Measurements from ENCODE around the gene LMAN1.

Gene LMAN1

GRCh38 chr18:59379772-59380522 is 20.9 kb upstream of the LMAN1 start:
- no peak overlapping the region for H3K27ac Mint-ChIP-seq
- peaks cover 5 to 13% of the 10 kb centered on the region in 2 donors for H3K27me3 Mint-ChIP-seq
- ATAC-seq (replicated peaks) = no peak
- no peak overlapping the region for H3K4me3 Mint-ChIP-seq
- H3K36me3 Mint-ChIP-seq = no peaks in the 10 kb centered on the region
- H3K9me3 Mint-ChIP-seq = no peaks in the 10 kb centered on the region
- DNase-seq = no peak
- H3K4me1 Mint-ChIP-seq = peaks cover 10 to 18% of the 10 kb centered on the region in 2 donors

- no peak for DNase-seq
- H3K36me3 Mint-ChIP-seq = no peaks in the 10 kb centered on the region
- peak overlapping the region in 1 of 2 donors; percentile 26 for H3K4me3 Mint-ChIP-seq
- peaks cover 13 to 22% of the 10 kb centered on the region in 2 donors for H3K27me3 Mint-ChIP-seq
- ATAC-seq (replicated peaks) = peak; percentile 48 to 79
- H3K9me3 Mint-ChIP-seq = peaks cover 0 to 4% of the 10 kb centered on the region in 2 donors
- peaks cover 12 to 26% of the 10 kb centered on the region in 2 donors for H3K4me1 Mint-ChIP-seq
- no peak overlapping the region for H3K27ac Mint-ChIP-seq
Measured at GRCh38 chr18:59377613-59378337, 18.7 kb upstream of the LMAN1 start.

GRCh38 chr18:59376351-59376935 is 17.4 kb upstream of the LMAN1 start:
- Mint-ChIP-seq H3K36me3 (no peaks in the 10 kb centered on the region), H3K4me1 (peaks cover 12 to 26% of the 10 kb centered on the region in 2 donors), H3K4me3 (no peak overlapping the region), H3K27me3 (peaks cover 25 to 32% of the 10 kb centered on the region in 2 donors), H3K27ac (no peak overlapping the region), H3K9me3 (peaks cover 0 to 4% of the 10 kb centered on the region in 2 donors)
- DNase-seq (no peak), ATAC-seq (replicated peaks) (no peak)

DNA sequence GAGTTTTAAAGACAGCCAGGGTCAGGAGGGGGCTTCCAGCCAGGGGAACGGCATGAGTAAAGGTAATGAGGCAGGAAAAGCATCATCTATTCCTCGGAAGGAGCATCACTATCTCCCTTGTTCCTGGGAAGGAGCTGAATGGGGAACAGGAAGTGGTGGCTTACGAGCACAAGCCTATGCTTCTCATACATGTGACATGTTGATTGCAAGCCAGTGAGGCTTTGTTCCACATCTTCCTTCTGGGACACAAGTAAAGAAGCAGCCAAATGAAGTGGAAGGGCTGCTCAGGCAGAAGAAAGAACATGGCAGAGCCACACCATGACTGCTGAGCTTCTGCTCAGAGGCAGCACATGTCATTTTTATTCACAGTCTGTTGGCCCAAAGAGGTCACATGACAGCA is 15.1 kb upstream of the LMAN1 start:
- peaks cover 22 to 24% of the 10 kb centered on the region in 2 donors for H3K27me3 Mint-ChIP-seq
- ATAC-seq (replicated peaks) = no peak
- peaks cover 0 to 4% of the 10 kb centered on the region in 2 donors for H3K9me3 Mint-ChIP-seq
- peaks cover 12 to 26% of the 10 kb centered on the region in 2 donors for H3K4me1 Mint-ChIP-seq
- H3K36me3 Mint-ChIP-seq = no peaks in the 10 kb centered on the region
- no peak for DNase-seq
- H3K4me3 Mint-ChIP-seq = no peak overlapping the region
- H3K27ac Mint-ChIP-seq = no peak overlapping the region

- H3K9me3 Mint-ChIP-seq = peaks cover 0 to 4% of the 10 kb centered on the region in 2 donors
- DNase-seq = no peak
- H3K27me3 Mint-ChIP-seq = peaks cover 22 to 25% of the 10 kb centered on the region in 2 donors
- peaks cover 11 to 20% of the 10 kb centered on the region in 2 donors for H3K4me1 Mint-ChIP-seq
- H3K36me3 Mint-ChIP-seq = no peaks in the 10 kb centered on the region
- no peak overlapping the region for H3K27ac Mint-ChIP-seq
- no peak for ATAC-seq (replicated peaks)
- H3K4me3 Mint-ChIP-seq = no peak overlapping the region
Measured at GRCh38 chr18:59372975-59373374, 13.9 kb upstream of the LMAN1 start.

- no peak overlapping the region for H3K4me3 Mint-ChIP-seq
- peaks cover 2 to 4% of the 10 kb centered on the region in 2 donors for H3K36me3 Mint-ChIP-seq
- H3K27ac Mint-ChIP-seq = no peak overlapping the region
- H3K9me3 Mint-ChIP-seq = no peaks in the 10 kb centered on the region
- no peaks in the 10 kb centered on the region for H3K27me3 Mint-ChIP-seq
- no peak for ATAC-seq (replicated peaks)
- H3K4me1 Mint-ChIP-seq = peaks cover 9 to 22% of the 10 kb centered on the region in 2 donors
- DNase-seq = no peak
Measured at GRCh38 chr18:59360381-59360780, 1.3 kb upstream of the LMAN1 start.

- Mint-ChIP-seq H3K4me3 (peak overlapping the region; percentile 62 to 86), H3K27ac (no peak overlapping the region), H3K27me3 (no peaks in the 10 kb centered on the region), H3K36me3 (peaks cover 4 to 6% of the 10 kb centered on the region in 2 donors), H3K4me1 (peaks cover 9 to 25% of the 10 kb centered on the region in 2 donors), H3K9me3 (no peaks in the 10 kb centered on the region)
- ATAC-seq (replicated peaks) (peak in 1 of 2 donors; percentile 9), DNase-seq (no peak)
Measured at GRCh38 chr18:59359576-59359952, 499 bp upstream of the LMAN1 start.

- no peak for DNase-seq
- peak overlapping the region; percentile 93 for H3K27ac Mint-ChIP-seq
- H3K9me3 Mint-ChIP-seq = no peaks in the 10 kb centered on the region
- no peaks in the 10 kb centered on the region for H3K27me3 Mint-ChIP-seq
- peaks cover 9 to 25% of the 10 kb centered on the region in 2 donors for H3K4me1 Mint-ChIP-seq
- H3K36me3 Mint-ChIP-seq = peaks cover 4 to 8% of the 10 kb centered on the region in 2 donors
- ATAC-seq (replicated peaks) = no peak
- peak overlapping the region; percentile 86 to 91 for H3K4me3 Mint-ChIP-seq
Measured at GRCh38 chr18:59358414-59358711, 702 bp downstream of the LMAN1 start.

DNA sequence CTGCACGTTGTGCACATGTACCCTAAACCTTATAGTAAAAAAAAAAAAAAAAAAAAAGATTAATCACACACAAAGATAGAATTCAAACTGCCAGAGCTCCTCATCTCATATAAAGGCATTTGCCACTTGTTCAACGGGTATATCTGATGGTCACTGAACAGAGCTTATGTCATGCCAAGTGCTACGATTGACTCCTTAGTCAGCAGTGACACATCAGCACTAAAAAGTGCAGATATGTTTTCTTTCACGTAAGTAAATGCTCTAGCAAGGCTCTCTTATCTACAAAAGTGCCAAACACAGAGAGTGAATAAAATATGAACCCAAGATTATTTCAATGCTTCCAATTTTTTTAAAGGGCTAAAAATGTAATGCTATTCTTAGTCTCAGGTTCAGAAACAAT is 1.1 kb downstream of the LMAN1 start:
- Mint-ChIP-seq H3K4me3 (peak overlapping the region; percentile 86 to 91), H3K36me3 (peaks cover 8 to 12% of the 10 kb centered on the region in 2 donors), H3K27ac (peak overlapping the region; percentile 93), H3K9me3 (no peaks in the 10 kb centered on the region), H3K4me1 (peaks cover 9 to 25% of the 10 kb centered on the region in 2 donors), H3K27me3 (no peaks in the 10 kb centered on the region)
- DNase-seq (no peak), ATAC-seq (replicated peaks) (no peak)

GRCh38 chr18:59354731-59355130 is 4.3 kb downstream of the LMAN1 start:
- no peaks in the 10 kb centered on the region for H3K27me3 Mint-ChIP-seq
- H3K27ac Mint-ChIP-seq = no peak overlapping the region
- ATAC-seq (replicated peaks) (no peak), DNase-seq (no peak)
- peaks cover 13 to 35% of the 10 kb centered on the region in 2 donors for H3K4me1 Mint-ChIP-seq
- peaks cover 29 to 32% of the 10 kb centered on the region in 2 donors for H3K36me3 Mint-ChIP-seq
- H3K4me3 Mint-ChIP-seq = no peak overlapping the region
- no peaks in the 10 kb centered on the region for H3K9me3 Mint-ChIP-seq

DNA sequence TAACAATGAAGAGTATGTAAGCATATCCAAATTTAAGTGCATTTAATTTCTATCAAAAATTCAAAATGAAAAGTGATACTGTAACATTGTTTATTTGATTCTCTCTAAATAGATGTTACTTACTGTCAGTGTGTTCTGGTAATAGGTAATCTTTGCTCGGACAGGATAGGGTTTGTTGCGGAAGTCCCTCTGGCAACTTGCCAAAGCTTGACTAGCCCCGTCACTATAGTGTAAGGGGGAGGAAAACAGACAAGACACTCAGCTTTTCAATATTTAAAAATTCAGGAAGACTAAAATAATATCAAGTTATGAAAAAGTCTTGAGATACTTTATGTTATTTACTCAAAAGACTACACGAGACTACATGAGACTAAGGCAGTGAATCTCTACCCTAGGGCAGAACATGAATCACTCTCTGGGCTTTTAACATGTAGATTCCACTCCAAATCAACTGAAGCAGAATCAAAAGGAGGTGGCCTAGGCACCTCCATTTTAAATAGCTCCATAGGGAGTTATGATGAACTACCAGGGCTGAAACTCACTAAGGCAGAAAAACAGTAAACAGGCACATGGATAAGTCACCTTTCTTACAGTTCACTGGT is 5.9 kb downstream of the LMAN1 start:
- no peak overlapping the region for H3K4me3 Mint-ChIP-seq
- peaks cover 33 to 44% of the 10 kb centered on the region in 2 donors for H3K36me3 Mint-ChIP-seq
- peaks cover 12 to 32% of the 10 kb centered on the region in 2 donors for H3K4me1 Mint-ChIP-seq
- DNase-seq = no peak
- H3K9me3 Mint-ChIP-seq = no peaks in the 10 kb centered on the region
- H3K27me3 Mint-ChIP-seq = no peaks in the 10 kb centered on the region
- H3K27ac Mint-ChIP-seq = no peak overlapping the region
- no peak for ATAC-seq (replicated peaks)

GRCh38 chr18:59352250-59352855 is 6.7 kb downstream of the LMAN1 start:
- H3K36me3 Mint-ChIP-seq = peaks cover 33 to 50% of the 10 kb centered on the region in 2 donors
- DNase-seq (no peak), ATAC-seq (replicated peaks) (peak; percentile 23 to 36)
- H3K4me1 Mint-ChIP-seq = peaks cover 8 to 24% of the 10 kb centered on the region in 2 donors
- H3K27me3 Mint-ChIP-seq = no peaks in the 10 kb centered on the region
- no peak overlapping the region for H3K4me3 Mint-ChIP-seq
- H3K9me3 Mint-ChIP-seq = no peaks in the 10 kb centered on the region
- peak overlapping the region; percentile 63 for H3K27ac Mint-ChIP-seq

GRCh38 chr18:59345556-59345955 is 13.5 kb downstream of the LMAN1 start:
- no peak for ATAC-seq (replicated peaks)
- Mint-ChIP-seq H3K4me3 (no peak overlapping the region), H3K27ac (no peak overlapping the region), H3K4me1 (peaks cover 10 to 17% of the 10 kb centered on the region in 2 donors), H3K9me3 (peaks cover 27 to 31% of the 10 kb centered on the region in 2 donors), H3K27me3 (no peaks in the 10 kb centered on the region), H3K36me3 (peaks cover 59 to 81% of the 10 kb centered on the region in 2 donors)
- no peak for DNase-seq

- no peaks in the 10 kb centered on the region for H3K27me3 Mint-ChIP-seq
- H3K4me3 Mint-ChIP-seq = no peak overlapping the region
- peaks cover 10 to 17% of the 10 kb centered on the region in 2 donors for H3K4me1 Mint-ChIP-seq
- DNase-seq (no peak), ATAC-seq (replicated peaks) (no peak)
- no peak overlapping the region for H3K27ac Mint-ChIP-seq
- H3K9me3 Mint-ChIP-seq = peaks cover 27 to 33% of the 10 kb centered on the region in 2 donors
- H3K36me3 Mint-ChIP-seq = peaks cover 64 to 86% of the 10 kb centered on the region in 2 donors
Measured at GRCh38 chr18:59344996-59345395, 14.1 kb downstream of the LMAN1 start.

Measured in stimulated activated naive B cell treated with anti-CD40 and anti-IgM and Interleukin-4, amounts not matched to agents 10 μg/mL and 1 μg/mL and 100 μg/mL, for 72 hours (primary cell).